Measurements from ENCODE around the gene ELMO1.

Gene ELMO1

DNA sequence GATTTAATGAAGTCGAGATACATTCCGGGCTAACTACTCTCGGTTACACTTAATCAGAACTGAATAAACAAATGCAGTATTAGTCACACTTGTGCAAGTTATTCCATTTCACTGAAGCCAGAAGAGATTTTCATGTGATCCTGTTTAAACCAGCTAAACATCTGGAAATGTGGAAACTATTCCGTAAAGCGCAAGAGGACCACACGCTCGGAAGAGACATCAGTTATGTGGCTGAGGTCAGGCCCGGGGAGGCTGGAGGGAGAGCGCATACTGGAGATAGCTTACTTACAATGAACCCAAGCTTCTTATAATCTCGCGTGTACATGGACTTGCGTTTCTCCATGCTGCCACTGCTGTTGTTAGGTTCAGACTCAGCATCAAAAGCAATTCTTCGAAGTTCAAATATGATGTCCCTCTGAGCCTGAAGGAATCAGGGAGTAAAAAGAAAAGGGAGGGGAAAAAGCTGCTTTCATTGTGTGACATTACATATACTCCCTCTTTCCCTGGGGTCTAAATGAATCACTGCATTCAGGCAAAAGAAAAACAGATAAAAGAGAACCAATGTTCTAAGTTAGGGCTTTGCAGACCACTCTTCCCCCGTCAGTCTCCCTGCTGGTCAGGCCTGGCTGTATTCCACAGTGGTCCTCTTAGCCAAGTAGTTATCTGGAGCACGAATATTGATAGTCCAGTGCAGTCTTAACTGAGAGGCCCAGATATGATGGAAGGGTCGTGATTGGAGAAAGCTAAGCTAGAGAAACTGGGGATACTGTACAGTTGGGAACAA lies 237.4 kb downstream of the ELMO1 start:
- no peak for DNase-seq

- no peak for DNase-seq
Measured at GRCh38 chr7:37209195-37209594, 239.5 kb downstream of the ELMO1 start.

- no peak for DNase-seq
Measured at GRCh38 chr7:37208528-37208927, 240.1 kb downstream of the ELMO1 start.

GRCh38 chr7:37206192-37206591 lies 242.5 kb downstream of the ELMO1 start:
- DNase-seq = no peak

- no peak for DNase-seq
Measured at GRCh38 chr7:37205451-37205850, 243.2 kb downstream of the ELMO1 start.

GRCh38 chr7:37201876-37202198 lies 246.8 kb downstream of the ELMO1 start:
- DNase-seq = no peak

DNA sequence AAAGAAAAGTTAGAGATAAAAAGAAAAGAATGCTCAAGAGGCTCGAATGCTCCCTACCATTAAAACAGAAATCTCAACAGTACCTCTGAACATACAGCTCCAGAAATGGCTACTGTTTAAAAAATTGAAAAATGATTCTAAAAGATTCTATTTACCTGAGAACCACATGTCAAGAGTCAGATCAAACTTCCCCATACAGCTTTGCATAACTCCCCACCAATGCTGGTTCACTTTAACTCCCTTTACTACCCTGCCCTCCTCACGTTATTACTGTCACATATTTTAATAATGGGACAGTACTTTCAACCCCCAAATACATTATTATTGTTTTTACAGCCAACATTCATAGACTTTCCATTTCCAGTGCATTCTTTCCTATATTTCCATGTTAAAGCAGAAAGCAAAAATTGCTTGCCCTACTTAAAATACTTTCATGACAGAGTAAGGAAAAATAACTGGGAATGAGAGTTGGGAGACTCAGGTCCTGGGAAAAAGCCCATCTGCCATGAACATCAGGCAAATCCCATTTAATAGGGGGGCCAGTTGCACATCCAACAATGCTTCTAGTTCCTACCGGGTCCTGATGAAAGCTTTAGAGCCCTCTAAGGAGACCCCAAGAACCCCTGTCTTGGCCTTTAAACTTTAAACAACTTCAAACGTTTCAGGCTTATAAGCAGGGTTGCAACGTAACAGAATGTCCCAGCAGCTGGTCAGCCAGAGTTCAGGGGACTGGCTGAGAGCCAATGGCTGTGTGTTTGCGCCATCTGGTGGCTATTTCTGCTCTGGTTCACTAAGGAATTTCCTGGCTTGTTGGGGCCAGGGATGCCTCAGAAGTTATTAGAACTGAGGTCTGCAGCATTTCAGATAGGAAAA lies 247.4 kb downstream of the ELMO1 start:
- peak; percentile 40 for DNase-seq

- peak; percentile 77 for DNase-seq
Measured at GRCh38 chr7:37198906-37199485, 249.7 kb downstream of the ELMO1 start.

- DNase-seq = no peak
Measured at GRCh38 chr7:37198041-37198905, 250.4 kb downstream of the ELMO1 start.

- DNase-seq = no peak
Measured at GRCh38 chr7:37197108-37197507, 251.6 kb downstream of the ELMO1 start.

DNA sequence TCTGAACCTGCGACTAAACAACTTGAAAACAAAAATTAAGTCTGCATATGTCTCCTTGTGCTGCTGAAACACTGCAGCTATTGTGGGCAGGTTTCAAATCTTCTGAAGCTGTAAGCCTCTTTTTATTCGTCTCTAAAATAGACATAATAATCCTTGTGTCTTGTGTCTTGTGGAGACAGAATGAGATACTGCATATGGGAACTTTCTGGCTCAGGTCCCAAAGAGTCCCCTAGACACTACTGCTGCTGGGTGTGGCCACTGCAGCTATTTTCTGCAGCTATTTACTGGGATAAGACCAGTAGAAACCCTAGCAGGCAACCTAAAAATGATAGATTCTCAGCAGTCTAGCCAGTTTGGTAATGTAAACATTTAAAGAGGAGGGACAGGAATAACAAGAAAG lies 252.0 kb downstream of the ELMO1 start:
- DNase-seq = no peak

GRCh38 chr7:37195388-37195787 lies 253.3 kb downstream of the ELMO1 start:
- no peak for DNase-seq

GRCh38 chr7:37194943-37195342 lies 253.7 kb downstream of the ELMO1 start:
- no peak for DNase-seq

DNA sequence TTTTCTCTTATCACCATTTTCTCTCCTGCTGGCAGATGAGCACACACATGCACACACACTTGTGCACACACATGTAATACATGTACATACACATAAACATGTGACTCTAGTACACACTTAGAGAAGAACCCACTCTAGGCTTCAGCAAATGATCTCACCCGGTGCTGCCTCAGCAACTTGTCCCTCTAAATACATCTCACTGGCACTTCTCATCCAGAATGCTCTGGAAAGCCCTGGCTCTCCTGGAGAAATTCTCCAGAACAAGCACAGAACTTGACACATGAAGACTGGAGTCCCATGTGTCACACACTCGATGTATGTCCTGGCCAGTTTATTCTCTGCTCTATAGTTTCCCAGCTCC lies 254.9 kb downstream of the ELMO1 start:
- DNase-seq = no peak

- DNase-seq = no peak
Measured at GRCh38 chr7:37193087-37193774, 255.4 kb downstream of the ELMO1 start.

- DNase-seq = no peak
Measured at GRCh38 chr7:37191797-37192196, 256.9 kb downstream of the ELMO1 start.

DNA sequence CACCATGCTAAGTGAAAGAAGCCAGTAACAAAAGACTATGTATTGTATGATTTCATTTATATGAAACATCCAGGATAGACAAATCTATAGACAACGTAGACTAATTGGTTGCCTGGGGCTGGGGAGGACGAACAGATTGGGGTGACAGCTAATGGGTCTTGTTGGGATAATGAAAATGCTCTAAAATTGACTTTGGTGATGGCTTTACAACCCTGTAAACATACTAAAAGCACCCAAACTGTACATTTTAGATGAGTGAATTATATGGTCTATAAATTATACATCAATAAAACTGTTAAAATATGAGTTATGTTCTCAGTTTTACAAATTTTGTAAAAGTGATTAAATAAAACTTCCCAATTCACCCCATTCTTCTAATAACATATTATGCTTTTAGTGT lies 261.5 kb downstream of the ELMO1 start:
- DNase-seq = no peak

- no peak for DNase-seq
Measured at GRCh38 chr7:37186753-37187152, 261.9 kb downstream of the ELMO1 start.

DNA sequence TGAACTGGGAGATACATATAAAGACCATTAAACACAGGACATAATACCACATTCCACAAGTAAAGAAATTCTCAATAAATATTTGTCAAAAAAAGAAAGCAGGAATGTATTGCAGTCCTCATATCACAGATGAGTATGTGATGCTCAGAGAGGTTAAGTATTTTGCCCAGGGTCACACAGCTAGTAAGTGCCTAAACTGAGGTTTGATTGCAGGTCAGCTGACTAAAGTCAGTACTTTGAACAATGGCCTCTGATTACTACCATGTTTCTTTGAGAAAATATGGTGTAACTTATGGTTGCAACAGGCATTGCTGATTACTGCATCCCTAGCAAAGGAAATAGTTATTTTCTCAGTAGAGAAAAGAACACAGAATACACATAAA lies 267.1 kb downstream of the ELMO1 start:
- DNase-seq = no peak

- DNase-seq = no peak
Measured at GRCh38 chr7:37180828-37181549, 267.7 kb downstream of the ELMO1 start.

- DNase-seq = no peak
Measured at GRCh38 chr7:37176079-37176478, 272.6 kb downstream of the ELMO1 start.

- DNase-seq = no peak
Measured at GRCh38 chr7:37174460-37174859, 274.2 kb downstream of the ELMO1 start.
